K562 (cell line): ENCODE measurements around the gene KLK3. TPM values are rescaled to one million over a fixed set of nuclear protein-coding genes. Genes with fewer than 3 reads are reported as not detected.

Experiments used
- CAMTA2 ChIP-seq: fragments of 250-450 bp; sonication (Bioruptor Pico); conservative IDR thresholded peaks from 2 replicates; pipeline ENCODE4 v1.5.1; 2022
- CHD1 ChIP-seq: fragments of 200-600 bp; sonication (generic); IDR thresholded peaks from one replicate; pipeline ENCODE4 v1.6.1; 2012; ENCODE audit warnings: mild to moderate bottlenecking, moderate library complexity, low read length, inconsistent platforms
- ETS2 ChIP-seq: IDR thresholded peaks from 2 replicates; pipeline ENCODE4 v1.6.1; 2016; ENCODE audit warnings: borderline replicate concordance, missing genetic modification characterization, mild to moderate bottlenecking, moderate library complexity, missing compliant biosample characterization; ENCODE audit not compliant: poor library complexity, severe bottlenecking
- FUS ChIP-seq: fragments of 200-400 bp; formaldehyde crosslinking; optimal IDR thresholded peaks from 2 replicates; pipeline ENCODE3; 2017; ENCODE audit warnings: low read depth, low read length
- GABPB1 ChIP-seq: sonication (generic); formaldehyde crosslinking; IDR thresholded peaks from 2 replicates; pipeline ENCODE4 v1.8.0; 2022; ENCODE audit warnings: mild to moderate bottlenecking, missing genetic modification reagents
- GATAD2B ChIP-seq: fragments of 450-650 bp; IDR thresholded peaks from 2 replicates; pipeline ENCODE4 v1.6.1; 2017; ENCODE audit warnings: mild to moderate bottlenecking, borderline replicate concordance
- GTF2A2 ChIP-seq: IDR thresholded peaks from 2 replicates; pipeline ENCODE4 v1.6.1; 2016; ENCODE audit warnings: mild to moderate bottlenecking, missing genetic modification characterization, missing compliant biosample characterization
- HCFC1 ChIP-seq: IDR thresholded peaks from 2 replicates; pipeline ENCODE4 v1.6.1; 2012; ENCODE audit warnings: low read depth, low read length, improper control_type of control experiment
- HLTF ChIP-seq: fragments of 450-650 bp; IDR thresholded peaks from 2 replicates; pipeline ENCODE4 v1.6.1; 2016
- HMG20B ChIP-seq: fragments of 250-450 bp; sonication (Bioruptor Pico); IDR thresholded peaks from 2 replicates; pipeline ENCODE4 v1.5.0; 2021; ENCODE audit warnings: mild to moderate bottlenecking
- HMGN3 ChIP-seq: IDR thresholded peaks from 2 replicates; pipeline ENCODE4 v1.6.1; 2011; ENCODE audit warnings: borderline replicate concordance, low read depth, mild to moderate bottlenecking, mixed read lengths, low read length; ENCODE audit not compliant: insufficient read length; ENCODE audit errors: extremely low read depth
- HSF4 ChIP-seq: fragments of 250-450 bp; sonication (Bioruptor Pico); IDR thresholded peaks from 2 replicates; pipeline ENCODE4 v2.1.2; 2022; ENCODE audit warnings: mild to moderate bottlenecking, moderate library complexity, borderline replicate concordance
- MCM3 ChIP-seq: fragments of 450-650 bp; IDR thresholded peaks from 2 replicates; pipeline ENCODE4 v1.6.1; 2016
- MLX ChIP-seq, 2 experiments: fragments of 450-650 bp in 1 of 2; sonication (generic) in 1 of 2; formaldehyde crosslinking; conservative IDR thresholded peaks; 2 replicates each; pipeline versions ENCODE4 v1.4.0 to v1.8.1; 2020 to 2022; ENCODE audit warnings: mild to moderate bottlenecking in 1 of 2, missing genetic modification reagents in 1 of 2
- PHTF2 ChIP-seq: fragments of 250-450 bp; sonication (Bioruptor Pico); IDR thresholded peaks from 2 replicates; pipeline ENCODE4 v1.5.0; 2021; ENCODE audit warnings: mild to moderate bottlenecking
- RCOR1 ChIP-seq, 2 experiments: IDR thresholded peaks; 2 replicates each; pipeline ENCODE4 v1.6.1; 2012; ENCODE audit warnings: low read depth in 2 of 2, low read length in 2 of 2, borderline replicate concordance in 1 of 2, improper control_type of control experiment in 1 of 2
- USF2 ChIP-seq: sonication (generic); formaldehyde crosslinking; IDR thresholded peaks from 2 replicates; pipeline ENCODE4 v1.5.0; 2020; ENCODE audit warnings: missing genetic modification reagents
- ZBED1 ChIP-seq: IDR thresholded peaks from 2 replicates; pipeline ENCODE4 v1.6.1; 2014
- ZBTB49 ChIP-seq: sonication (generic); formaldehyde crosslinking; IDR thresholded peaks from 2 replicates; pipeline ENCODE4 v1.8.0; 2022; ENCODE audit warnings: missing genetic modification reagents, mild to moderate bottlenecking, borderline replicate concordance
- ZNF184 ChIP-seq: sonication (generic); formaldehyde crosslinking; IDR thresholded peaks from 2 replicates; pipeline ENCODE4 v1.5.0; 2020; ENCODE audit warnings: missing genetic modification reagents
- ZNF282 ChIP-seq: sonication (generic); formaldehyde crosslinking; IDR thresholded peaks from 2 replicates; pipeline ENCODE4 v1.8.1; 2023; ENCODE audit warnings: missing genetic modification reagents
- ZNF431 ChIP-seq: sonication (generic); formaldehyde crosslinking; IDR thresholded peaks from 2 replicates; pipeline ENCODE4 v1.8.0; 2022; ENCODE audit warnings: mild to moderate bottlenecking, missing genetic modification reagents
- ZNF79 ChIP-seq: fragments of 250-450 bp; sonication (Bioruptor Pico); IDR thresholded peaks from 2 replicates; pipeline ENCODE4 v1.4.0; 2020; ENCODE audit warnings: low read depth, mild to moderate bottlenecking, moderate library complexity
- ZSCAN29 ChIP-seq: fragments of 450-650 bp; IDR thresholded peaks from 2 replicates; pipeline ENCODE4 v1.6.1; 2017
- ZZZ3 ChIP-seq: fragments of 450-650 bp; IDR thresholded peaks from 2 replicates; pipeline ENCODE4 v1.6.1; 2016; ENCODE audit warnings: antibody characterized with exemption, mild to moderate bottlenecking, moderate library complexity
- polyA plus RNA-seq, 8 experiments: library from polyadenylated mRNA; depleted of rRNA in 4 of 8; stranded (reverse) in 5 of 8; unstranded in 3 of 8; fragments of >200 nt; fragmentation: Nextera tagmentation in 2 of 8; fragmentation: Illumina TruSeq in 1 of 8; extraction: Ambion mirVana in 2 of 8; extraction: Trizol in 1 of 8; gene quantifications; 2 replicates each; pipeline versions ENCODE4 v1.2.1 to v1.2.3, GENCODE V29; 2011 to 2014; ENCODE audit warnings: inconsistent platforms in 1 of 8, missing spikeins in 1 of 8
- total RNA-seq, 7 experiments: library from RNA; depleted of rRNA in 6 of 7; stranded (reverse); fragments of >200 nt in 6 of 7; fragmentation: Illumina TruSeq in 2 of 7; extraction: Trizol in 2 of 7; gene quantifications; 2 replicates each; pipeline versions ENCODE4 v1.2.1 to v1.2.3, GENCODE V29; 2011 to 2021; ENCODE audit warnings: low replicate concordance in 1 of 7
- TF ChIP-seq, protein P1 (sequence below), 2 experiments: fragments of 450-650 bp in 1 of 2; sonication (generic) in 1 of 2; formaldehyde crosslinking in 1 of 2; IDR thresholded peaks in 1 of 2; conservative IDR thresholded peaks in 1 of 2; 2 replicates each; pipeline versions ENCODE4 v1.6.1 to v1.8.1; 2016 to 2023; ENCODE audit warnings: mild to moderate bottlenecking in 2 of 2, moderate library complexity in 2 of 2, inconsistent platforms in 1 of 2, missing genetic modification reagents in 1 of 2

The KLK3 gene
- total and polyA plus RNA-seq, 9 of the 15 experiments (the other 6 are each of a cell fraction or from before 2014, with no cell fraction given), result not detected

DNA sequence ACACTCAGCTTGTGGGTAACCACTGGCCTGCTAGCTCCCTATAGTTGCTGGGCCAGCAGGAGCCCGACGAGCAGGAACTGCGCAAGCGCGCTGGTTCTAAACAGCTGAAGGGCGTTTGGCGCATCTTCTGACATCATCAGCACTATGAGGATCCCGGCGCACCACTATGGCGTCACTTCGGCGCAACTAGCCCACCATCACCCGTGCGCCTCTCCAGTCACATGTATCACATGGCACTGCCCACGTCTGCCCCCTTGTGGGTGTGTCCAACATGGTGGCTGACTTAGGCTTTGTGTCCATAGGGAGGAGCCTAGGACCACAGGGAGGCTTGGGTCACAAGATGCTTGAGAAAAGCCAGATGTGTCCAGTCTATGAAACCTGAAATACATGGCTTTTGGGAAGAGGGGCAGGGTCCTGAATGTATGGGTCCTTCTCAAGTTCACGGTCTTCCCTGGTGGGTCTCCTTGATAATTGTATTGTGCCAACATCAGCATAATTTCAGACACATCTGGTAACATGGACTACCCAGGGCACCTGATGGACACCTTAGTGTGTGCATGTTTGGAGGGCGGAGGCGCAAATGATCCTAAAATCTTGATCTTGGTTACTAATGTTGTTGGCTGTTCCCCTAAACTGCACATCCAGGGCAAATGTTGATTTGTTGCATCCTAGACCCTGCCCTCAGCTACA, 38.5 kb downstream of the KLK3 start (continued):
- no peak for TF ChIP-seq MLX (CRISPR knock-in tag; conservative IDR thresholded peaks at IDR 0.05)
- TF ChIP-seq ZNF282 (CRISPR knock-in tag), result no peak
- no peak for TF ChIP-seq PHTF2 (CRISPR knock-in tag)
- no peak for TF ChIP-seq ZNF431 (CRISPR knock-in tag)
- TF ChIP-seq ETS2 (tag), result no peak
- peak; percentile 68 for TF ChIP-seq USF2 (CRISPR knock-in tag)
- peak; percentile 47 for TF ChIP-seq HCFC1
- TF ChIP-seq GABPB1 (CRISPR knock-in tag), result 0 out of 2 replicates have a peak, but pooled peaks have one; percentile 36
- no peak for TF ChIP-seq GTF2A2
- no peak for TF ChIP-seq GATAD2B
- no peak for TF ChIP-seq ZNF79
- TF ChIP-seq ZNF184 (CRISPR knock-in tag), result no peak
- no peak for TF ChIP-seq HSF4 (CRISPR knock-in tag)
- no peak for TF ChIP-seq ZBED1
- no peak for TF ChIP-seq HLTF
- TF ChIP-seq, protein P1, sequence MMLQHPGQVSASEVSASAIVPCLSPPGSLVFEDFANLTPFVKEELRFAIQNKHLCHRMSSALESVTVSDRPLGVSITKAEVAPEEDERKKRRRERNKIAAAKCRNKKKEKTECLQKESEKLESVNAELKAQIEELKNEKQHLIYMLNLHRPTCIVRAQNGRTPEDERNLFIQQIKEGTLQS (IDR thresholded peaks at IDR 0.05), result peak; percentile 61
- TF ChIP-seq, protein P1 (CRISPR knock-in tag; conservative IDR thresholded peaks at IDR 0.05), result no peak
- TF ChIP-seq HMGN3, result no peak
- TF ChIP-seq HMG20B, result no peak
- TF ChIP-seq ZZZ3, result no peak
- no peak for TF ChIP-seq MCM3
- TF ChIP-seq FUS, result no peak
- no peak for TF ChIP-seq CAMTA2 (CRISPR knock-in tag)
- TF ChIP-seq ZBTB49, result no peak
- TF ChIP-seq ZSCAN29, result no peak
- no peak for TF ChIP-seq CHD1
- TF ChIP-seq RCOR1 (IDR thresholded peaks at IDR 0.05; ENCODE audit: borderline replicate concordance in 1 of 2, low read depth in 2 of 2, low read length in 2 of 2), result 0 out of 4 replicates have a peak, but pooled peaks of 1 of the 2 experiments have one; percentile 15
